Measurements from ENCODE around the gene WDR90. TPM values are rescaled to one million over a fixed set of nuclear protein-coding genes. Genes with fewer than 3 reads are reported as not detected.

WDR90 gene
- total and polyA plus RNA-seq, 2 of the 13 experiments (the other 11 are each of a cell fraction or from before 2014, with no cell fraction given): 14.9 to 28.9 TPM

GRCh38 chr16:694187-694862, 45.2 kb downstream of the WDR90 start:
- CTCF ChIA-PET (ENCODE audit: low intra/inter-chr PET ratio, low total read pairs): no interaction called here
- POLR2A ChIA-PET: interaction anchor here (1.5 to 3.4 kb wide), 3 partner anchors 13 to 66 kb away, joined by 3 to 21 read pairs (median 7); partner anchors contain the start of genes ANTKMT, MSLN and STUB1
- peak; percentile 60 for TF ChIP-seq ZBTB14 (CRISPR knock-in tag; IDR thresholded peaks at IDR 0.05)
- no peak for TF ChIP-seq RARA (CRISPR knock-in tag; IDR thresholded peaks at IDR 0.05)
- no peak for TF ChIP-seq HOXA7 (CRISPR knock-in tag; IDR thresholded peaks at IDR 0.05)
- no peak for TF ChIP-seq KIAA2018 (CRISPR knock-in tag; IDR thresholded peaks at IDR 0.05; ENCODE audit: borderline replicate concordance)
- TF ChIP-seq ZNF567 (CRISPR knock-in tag; IDR thresholded peaks at IDR 0.05; ENCODE audit: borderline replicate concordance): no peak
- TF ChIP-seq ZNF800 (CRISPR knock-in tag; IDR thresholded peaks at IDR 0.05): 0 out of 2 replicates have a peak, but pooled peaks have one; percentile 27
- no peak for TF ChIP-seq ZNF773 (CRISPR knock-in tag; IDR thresholded peaks at IDR 0.05; ENCODE audit: borderline replicate concordance)
- TF ChIP-seq MAX (IDR thresholded peaks at IDR 0.05): no peak

More at GRCh38 chr16:694187-694862, 45.2 kb downstream of the WDR90 start:
- no peak overlapping the region for H3K27ac ChIP-seq (ENCODE audit: extremely low read length, insufficient read depth, low read length)
- 14% methylated on average over 19 of the region's 64 CpGs for WGBS (ENCODE audit: low lambda C conversion rate)
- H3K79me2 ChIP-seq (ENCODE audit: insufficient read depth, low read length): no peaks in the 10 kb centered on the region
- no TSS peak for BruUV-seq (replicated peaks)
- H3K27me3 ChIP-seq (ENCODE audit: control insufficient read depth in 1 of 2, insufficient read depth in 2 of 2, low read length in 2 of 2): peaks cover 10 to 38% of the 10 kb centered on the region in 2 experiments
- ATAC-seq: peak; percentile 42
- H3K4me1 ChIP-seq (ENCODE audit: insufficient read depth, low read length): peaks cover 18% of the 10 kb centered on the region
- H3K36me3 ChIP-seq (replicated peaks in 1 of 2; ENCODE audit: control insufficient read depth in 1 of 2, insufficient read depth in 2 of 2, low read length in 2 of 2): no peaks in the 10 kb centered on the region
- no peak for DNase-seq (ENCODE audit: low spot score)
- intact Hi-C loops (cut with micrococcal nuclease; ENCODE audit: unreplicated experiment): no loop called here
- H3K9ac ChIP-seq (ENCODE audit: insufficient read depth, low read depth, low read length): no peak overlapping the region; the same call in 1 of the 2 replicates
- H3K9me3 ChIP-seq (ENCODE audit: low read length): no peaks in the 10 kb centered on the region
- no peak overlapping the region for H2AFZ ChIP-seq (ENCODE audit: low read length)
- H3K4me3 ChIP-seq (replicated peaks in 1 of 3; ENCODE audit: insufficient read depth in 1 of 3, low read depth in 2 of 3, low read length in 3 of 3): peak overlapping the region; percentile 34 to 69 (median 57); a peak in 5 of 6 replicates
- in situ Hi-C loops (cut with HindIII; ENCODE audit: extremely low pct_ligation_motif_present, low pct_unique_long_range_greater_than_20kb): no loop called here
- H4K20me1 ChIP-seq (ENCODE audit: insufficient read depth, low read length): no peaks in the 10 kb centered on the region
- H3K4me2 ChIP-seq (ENCODE audit: low read depth, low read length): peak overlapping the region; percentile 84
- no peak for FAIRE-seq
